Measurements from ENCODE around the gene ZDHHC14. TPM values are rescaled to one million over a fixed set of nuclear protein-coding genes. Genes with fewer than 3 reads are reported as not detected.

Gene ZDHHC14
- total RNA-seq, 2 donors from 2014 or later = 13.0 to 19.1 TPM

DNA sequence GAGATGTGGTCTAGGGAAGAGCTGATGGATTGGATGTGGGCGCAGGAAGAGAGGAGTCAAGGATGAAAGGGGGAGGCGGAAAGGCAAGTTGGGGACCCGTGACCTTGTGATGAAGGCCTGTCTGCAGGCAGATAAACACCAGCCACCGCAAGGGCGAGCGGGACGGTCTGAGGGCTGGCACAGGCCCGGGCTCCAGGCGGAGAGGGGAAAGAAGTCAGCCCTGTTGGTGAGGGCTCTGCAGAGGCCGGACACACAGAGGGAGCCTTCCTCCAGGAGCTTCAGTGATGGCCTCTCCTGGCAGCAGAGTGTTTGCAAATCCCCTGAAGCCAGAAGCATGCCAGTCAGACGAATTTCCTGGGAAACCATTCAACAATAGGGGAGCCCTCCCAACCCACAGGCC lies 112.2 kb downstream of the ZDHHC14 start:
- no peaks in the 10 kb centered on the region for H3K36me3 ChIP-seq
- H3K27me3 ChIP-seq = no peaks in the 10 kb centered on the region
- DNase-seq (ENCODE audit: low spot score) = no peak
- no peak overlapping the region for H3K4me3 ChIP-seq
- no peaks in the 10 kb centered on the region for H3K9me3 ChIP-seq
- no peak overlapping the region for H3K27ac ChIP-seq
- H3K4me1 ChIP-seq = no peaks in the 10 kb centered on the region
- TF ChIP-seq, protein P1, sequence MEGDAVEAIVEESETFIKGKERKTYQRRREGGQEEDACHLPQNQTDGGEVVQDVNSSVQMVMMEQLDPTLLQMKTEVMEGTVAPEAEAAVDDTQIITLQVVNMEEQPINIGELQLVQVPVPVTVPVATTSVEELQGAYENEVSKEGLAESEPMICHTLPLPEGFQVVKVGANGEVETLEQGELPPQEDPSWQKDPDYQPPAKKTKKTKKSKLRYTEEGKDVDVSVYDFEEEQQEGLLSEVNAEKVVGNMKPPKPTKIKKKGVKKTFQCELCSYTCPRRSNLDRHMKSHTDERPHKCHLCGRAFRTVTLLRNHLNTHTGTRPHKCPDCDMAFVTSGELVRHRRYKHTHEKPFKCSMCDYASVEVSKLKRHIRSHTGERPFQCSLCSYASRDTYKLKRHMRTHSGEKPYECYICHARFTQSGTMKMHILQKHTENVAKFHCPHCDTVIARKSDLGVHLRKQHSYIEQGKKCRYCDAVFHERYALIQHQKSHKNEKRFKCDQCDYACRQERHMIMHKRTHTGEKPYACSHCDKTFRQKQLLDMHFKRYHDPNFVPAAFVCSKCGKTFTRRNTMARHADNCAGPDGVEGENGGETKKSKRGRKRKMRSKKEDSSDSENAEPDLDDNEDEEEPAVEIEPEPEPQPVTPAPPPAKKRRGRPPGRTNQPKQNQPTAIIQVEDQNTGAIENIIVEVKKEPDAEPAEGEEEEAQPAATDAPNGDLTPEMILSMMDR (IDR thresholded peaks at IDR 0.05) = no peak

DNA sequence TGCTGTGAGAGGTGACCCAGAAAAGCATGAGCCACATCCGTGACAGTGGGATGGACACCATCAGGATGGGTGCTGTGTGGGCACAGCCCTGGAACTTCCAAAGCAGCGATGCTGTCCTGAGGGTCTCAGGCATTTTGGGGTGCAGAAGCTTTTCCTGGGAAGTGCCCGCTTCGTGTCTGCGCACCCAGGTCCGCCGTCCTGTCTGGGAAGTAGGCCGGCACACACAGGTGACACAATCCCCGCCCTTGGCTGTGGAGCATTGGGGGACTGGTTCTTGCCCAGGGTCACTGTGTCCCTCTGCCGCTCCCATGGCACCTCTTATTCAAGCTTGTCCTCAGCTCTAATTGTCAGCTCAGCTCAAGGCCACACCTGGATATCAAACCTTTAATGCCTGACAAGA lies 112.6 kb downstream of the ZDHHC14 start:
- TF ChIP-seq, protein P1 (IDR thresholded peaks at IDR 0.05) = no peak
- DNase-seq (ENCODE audit: low spot score) = no peak
- Histone ChIP-seq H3K27me3 (no peaks in the 10 kb centered on the region), H3K4me3 (no peak overlapping the region), H3K4me1 (no peaks in the 10 kb centered on the region), H3K27ac (no peak overlapping the region), H3K9me3 (no peaks in the 10 kb centered on the region), H3K36me3 (no peaks in the 10 kb centered on the region)

DNA sequence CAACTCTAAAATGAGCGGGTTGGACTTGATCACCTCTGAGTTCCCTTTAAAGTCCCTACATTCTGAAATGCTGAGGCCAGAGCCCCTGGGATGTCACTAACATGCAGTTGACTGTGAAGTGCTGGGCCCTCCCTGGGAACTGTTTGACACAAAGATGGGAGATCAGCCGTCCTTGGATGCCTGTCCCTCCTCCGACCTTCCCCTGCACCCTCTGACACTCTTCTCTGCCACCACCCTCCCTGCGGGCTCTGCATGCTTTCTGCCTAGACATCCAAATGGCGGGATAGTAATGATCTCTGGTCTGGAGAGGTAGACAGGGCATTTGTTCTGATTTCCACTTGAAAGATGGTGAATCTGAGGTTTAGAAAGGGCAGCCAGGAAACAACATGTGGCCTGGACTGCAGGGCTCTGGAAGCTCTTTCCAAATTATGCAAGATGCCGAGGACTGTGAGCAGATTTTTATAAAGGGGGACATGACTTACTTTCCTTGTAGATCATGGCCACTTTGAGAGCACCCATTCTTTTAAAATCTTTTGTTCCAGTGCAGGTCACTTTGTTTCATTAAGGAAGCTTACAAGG lies 113.2 kb downstream of the ZDHHC14 start:
- Histone ChIP-seq H3K27me3 (no peaks in the 10 kb centered on the region), H3K27ac (no peak overlapping the region), H3K4me3 (no peak overlapping the region), H3K4me1 (no peaks in the 10 kb centered on the region), H3K9me3 (no peaks in the 10 kb centered on the region), H3K36me3 (no peaks in the 10 kb centered on the region)
- DNase-seq (ENCODE audit: low spot score) = no peak
- TF ChIP-seq, protein P1 (IDR thresholded peaks at IDR 0.05) = no peak

DNA sequence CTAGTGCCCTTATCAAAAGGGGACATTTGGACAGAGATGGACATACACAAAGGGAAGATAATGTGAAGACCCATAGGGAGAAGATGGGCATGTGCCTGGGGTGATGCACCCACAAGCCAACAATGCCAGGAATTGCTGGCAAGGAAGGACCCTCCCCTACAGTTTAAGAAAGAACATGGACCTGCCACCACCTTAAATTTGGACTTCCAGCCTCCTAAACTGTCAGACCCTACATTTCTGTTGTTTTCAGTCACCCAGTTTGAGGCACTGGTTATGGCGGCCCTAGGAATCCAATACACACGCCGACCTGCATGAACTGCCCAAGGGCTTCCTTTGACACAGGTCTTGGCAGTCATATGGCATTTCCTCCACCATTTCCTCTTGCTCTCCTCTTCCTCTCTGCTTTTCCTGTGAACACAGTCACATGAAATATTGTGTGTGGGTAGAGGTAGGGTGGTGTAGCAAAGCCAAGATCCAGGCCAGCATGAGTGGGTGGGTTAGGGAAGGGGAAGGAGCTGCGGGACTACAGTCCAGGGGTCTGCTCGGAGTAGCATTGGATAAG lies 115.6 kb downstream of the ZDHHC14 start:
- no peaks in the 10 kb centered on the region for H3K4me1 ChIP-seq
- DNase-seq (ENCODE audit: low spot score) = no peak
- no peak overlapping the region for H3K4me3 ChIP-seq
- H3K9me3 ChIP-seq = no peaks in the 10 kb centered on the region
- H3K27ac ChIP-seq = no peak overlapping the region
- no peaks in the 10 kb centered on the region for H3K36me3 ChIP-seq
- TF ChIP-seq, protein P1 (IDR thresholded peaks at IDR 0.05) = no peak
- H3K27me3 ChIP-seq = no peaks in the 10 kb centered on the region

GRCh38 chr6:157497579-157497978 lies 116.6 kb downstream of the ZDHHC14 start:
- Histone ChIP-seq H3K4me3 (no peak overlapping the region), H3K27me3 (no peaks in the 10 kb centered on the region), H3K36me3 (no peaks in the 10 kb centered on the region), H3K27ac (no peak overlapping the region), H3K4me1 (peaks cover 0 to 5% of the 10 kb centered on the region in 2 donors), H3K9me3 (no peaks in the 10 kb centered on the region)
- TF ChIP-seq, protein P1 (IDR thresholded peaks at IDR 0.05) = no peak
- no peak for DNase-seq (ENCODE audit: low spot score)

GRCh38 chr6:157498817-157499216 lies 117.8 kb downstream of the ZDHHC14 start:
- Histone ChIP-seq H3K27me3 (no peaks in the 10 kb centered on the region), H3K36me3 (no peaks in the 10 kb centered on the region), H3K9me3 (no peaks in the 10 kb centered on the region), H3K4me3 (no peak overlapping the region), H3K27ac (no peak overlapping the region), H3K4me1 (peaks cover 0 to 8% of the 10 kb centered on the region in 2 donors)
- TF ChIP-seq, protein P1 (IDR thresholded peaks at IDR 0.05) = no peak
- DNase-seq (ENCODE audit: low spot score) = no peak
